ENCODE results near the gene ENOSF1.
A peak's percentile ranks its signal among the peaks of the same experiment; 100 is the strongest.

Gene ENOSF1

DNA sequence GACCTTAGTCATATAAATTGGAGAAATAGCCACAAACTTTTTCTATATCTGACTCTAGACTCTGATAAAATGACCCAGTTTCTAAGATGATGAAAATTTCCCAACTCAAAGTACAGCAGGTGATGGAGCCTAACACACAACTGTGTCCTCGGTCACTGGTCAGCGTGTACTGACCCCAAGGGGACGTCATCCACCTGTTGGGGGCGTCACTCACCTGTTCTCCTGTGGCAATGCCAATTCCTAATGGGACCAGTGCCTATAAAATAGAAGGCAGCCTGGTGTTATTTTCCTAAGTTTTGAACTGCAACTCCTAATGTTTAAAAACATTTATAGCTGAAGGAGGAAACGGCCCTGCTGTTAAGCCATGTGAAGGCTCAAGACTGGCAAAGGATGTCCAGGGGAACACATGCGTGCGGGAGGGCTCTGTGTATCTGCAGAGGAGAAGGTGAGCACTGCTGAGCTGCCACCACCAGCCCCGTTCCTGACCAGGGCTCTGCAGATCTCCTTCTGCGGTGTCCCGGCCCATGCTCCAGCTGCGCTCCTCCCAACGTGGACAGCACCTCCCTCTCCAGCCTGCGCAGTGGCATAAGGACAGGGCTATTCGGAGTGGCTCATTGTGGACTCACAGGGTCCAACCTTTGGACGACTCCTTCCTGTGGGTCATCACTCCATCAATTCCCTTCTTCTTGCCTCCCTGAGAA is 33.8 kb downstream of the ENOSF1 start:
- in situ Hi-C loops (cut with HindIII; ENCODE audit: low pct_ligation_motif_present, low pct_unique_long_range_greater_than_20kb, low sequenced_read_pairs) = no loop called here
- DNase-seq = no peak

DNA sequence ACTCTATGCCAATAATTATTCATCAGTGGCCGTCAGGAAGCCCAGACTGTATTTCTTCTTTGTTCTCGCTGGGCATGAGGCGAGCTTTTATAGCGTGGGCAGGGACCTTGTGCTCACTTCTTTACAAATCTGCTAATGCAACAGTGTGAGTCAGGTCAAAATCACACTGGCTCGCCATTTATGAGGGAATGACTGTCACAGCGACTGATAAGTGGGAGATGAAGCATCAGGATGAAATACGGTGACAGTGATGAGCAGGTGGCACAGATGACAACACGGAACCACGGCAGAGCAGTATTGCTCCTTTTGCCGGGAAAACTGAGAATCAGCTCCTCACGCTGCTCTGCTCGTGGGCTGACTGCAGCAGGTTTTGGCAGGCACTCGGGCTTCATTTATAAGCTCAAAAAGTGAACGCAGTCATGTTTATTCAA is 34.5 kb downstream of the ENOSF1 start:
- DNase-seq = no peak
- in situ Hi-C loops (cut with HindIII; ENCODE audit: low pct_ligation_motif_present, low pct_unique_long_range_greater_than_20kb, low sequenced_read_pairs) = no loop called here

DNA sequence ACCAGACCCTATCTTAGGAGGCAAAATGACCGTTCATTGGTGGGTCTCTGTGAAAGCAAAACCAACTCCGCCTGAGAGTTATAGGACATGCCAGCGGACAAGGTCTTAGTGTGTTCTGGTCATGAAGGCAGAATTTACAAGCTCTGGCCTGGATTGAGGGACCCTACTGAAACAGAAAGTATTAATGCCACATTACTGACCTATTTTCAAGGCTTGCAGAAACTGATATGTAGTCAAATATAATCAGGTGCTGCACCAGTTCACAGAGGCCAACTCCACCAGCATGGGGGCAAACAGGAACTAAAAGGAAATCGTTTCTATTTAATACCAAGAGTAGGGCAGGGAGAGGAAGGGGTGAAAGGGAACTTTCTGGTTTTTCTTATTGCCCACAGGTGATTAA is 35.3 kb downstream of the ENOSF1 start:
- in situ Hi-C loops (cut with HindIII; ENCODE audit: low pct_ligation_motif_present, low pct_unique_long_range_greater_than_20kb, low sequenced_read_pairs) = no loop called here
- DNase-seq = no peak

DNA sequence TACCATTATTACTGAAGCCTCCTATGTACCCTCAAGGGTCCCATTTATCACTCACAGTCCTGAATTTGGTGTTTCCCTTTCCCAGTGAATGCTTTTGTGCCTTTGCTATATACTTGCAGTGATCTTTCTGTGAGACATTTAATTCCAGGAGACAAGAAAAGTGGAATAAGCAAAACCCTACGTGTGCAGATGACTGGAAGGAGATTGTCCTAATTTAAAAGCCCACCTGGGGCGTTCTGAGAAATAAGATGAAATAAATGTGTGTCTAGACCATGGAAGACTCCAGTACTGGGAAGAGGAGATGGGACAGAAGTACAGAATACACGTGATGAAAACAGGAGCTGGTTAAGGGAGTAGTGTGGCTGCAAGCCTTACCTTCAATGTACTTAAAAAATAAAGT is 35.7 kb downstream of the ENOSF1 start:
- DNase-seq = no peak
- in situ Hi-C loops (cut with HindIII; ENCODE audit: low pct_ligation_motif_present, low pct_unique_long_range_greater_than_20kb, low sequenced_read_pairs) = no loop called here

DNA sequence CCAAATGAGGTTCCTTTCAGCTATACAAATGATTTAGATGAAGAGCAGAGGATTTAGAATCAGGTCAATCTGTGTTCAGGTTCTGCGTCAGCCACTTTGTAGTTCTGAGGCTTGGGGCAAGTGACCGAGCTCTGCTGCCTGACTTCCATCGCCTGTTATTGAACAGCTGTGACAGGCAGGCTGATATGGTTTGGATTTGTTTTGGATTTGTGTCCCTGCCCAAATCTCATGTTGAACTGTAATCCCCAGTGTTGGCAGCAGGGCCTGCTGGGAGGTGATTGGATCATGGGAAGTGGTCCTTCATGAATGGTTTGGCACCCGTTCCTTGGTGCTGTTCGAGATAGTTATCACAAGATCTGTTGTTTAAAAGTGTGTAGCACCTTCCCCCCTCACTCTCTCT is 36.4 kb downstream of the ENOSF1 start:
- DNase-seq = no peak
- in situ Hi-C loops (cut with HindIII; ENCODE audit: low pct_ligation_motif_present, low pct_unique_long_range_greater_than_20kb, low sequenced_read_pairs) = no loop called here

DNA sequence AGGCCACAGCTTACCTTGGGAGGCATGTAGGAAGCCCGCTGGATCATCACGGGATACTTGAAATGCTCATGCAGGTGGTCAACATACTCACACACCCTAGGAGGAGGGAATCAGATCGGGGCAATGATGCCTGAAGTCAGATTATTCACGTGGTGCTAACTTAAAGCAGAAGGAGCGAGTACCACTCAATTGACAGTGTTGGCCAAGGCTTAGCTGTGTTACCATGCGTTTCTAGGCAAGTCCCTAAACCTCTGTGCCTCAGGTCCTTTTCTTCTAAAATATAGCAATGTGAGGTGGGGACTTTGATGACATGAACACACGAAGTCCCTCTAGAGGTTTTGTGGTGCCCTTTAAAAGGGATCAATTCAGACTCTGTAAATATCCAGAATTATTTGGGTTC is 37.1 kb downstream of the ENOSF1 start:
- no peak for DNase-seq
- in situ Hi-C loops (cut with HindIII; ENCODE audit: low pct_ligation_motif_present, low pct_unique_long_range_greater_than_20kb, low sequenced_read_pairs) = no loop called here

DNA sequence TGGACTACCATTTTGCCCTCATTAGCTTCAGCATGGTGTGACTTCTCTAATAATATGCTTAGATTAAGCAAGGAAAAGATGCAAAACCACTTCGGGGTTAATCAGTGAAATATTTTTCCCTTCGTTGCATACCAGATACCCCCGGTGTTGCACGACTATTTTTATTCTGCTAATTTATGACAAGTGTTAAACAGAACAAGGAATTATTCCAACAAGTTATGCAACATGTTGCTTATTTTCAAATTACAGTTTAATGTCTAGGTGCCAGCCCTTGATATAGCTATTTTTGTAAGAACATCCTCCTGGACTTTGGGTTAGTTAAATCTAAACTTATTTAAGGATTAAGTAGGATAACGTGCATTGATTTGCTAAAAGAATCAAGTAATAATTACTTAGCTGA is 38.7 kb downstream of the ENOSF1 start:
- in situ Hi-C loops (cut with HindIII; ENCODE audit: low pct_ligation_motif_present, low pct_unique_long_range_greater_than_20kb, low sequenced_read_pairs) = no loop called here
- DNase-seq = no peak

DNA sequence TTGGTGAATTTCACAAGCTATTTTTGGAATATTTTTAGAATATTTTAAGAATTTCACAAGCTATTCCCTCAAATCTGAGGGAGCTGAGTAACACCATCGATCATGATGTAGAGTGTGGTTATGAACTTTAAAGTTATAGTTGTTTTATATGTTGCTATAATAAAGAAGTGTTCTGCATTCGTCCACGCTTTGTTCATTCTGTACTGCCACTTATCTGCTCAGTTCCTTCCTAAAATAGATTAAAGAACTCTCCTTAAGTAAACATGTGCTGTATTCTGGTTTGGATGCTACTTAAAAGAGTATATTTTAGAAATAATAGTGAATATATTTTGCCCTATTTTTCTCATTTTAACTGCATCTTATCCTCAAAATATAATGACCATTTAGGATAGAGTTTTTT is 39.1 kb downstream of the ENOSF1 start:
- DNase-seq = no peak
- in situ Hi-C loops (cut with HindIII; ENCODE audit: low pct_ligation_motif_present, low pct_unique_long_range_greater_than_20kb, low sequenced_read_pairs) = no loop called here

DNA sequence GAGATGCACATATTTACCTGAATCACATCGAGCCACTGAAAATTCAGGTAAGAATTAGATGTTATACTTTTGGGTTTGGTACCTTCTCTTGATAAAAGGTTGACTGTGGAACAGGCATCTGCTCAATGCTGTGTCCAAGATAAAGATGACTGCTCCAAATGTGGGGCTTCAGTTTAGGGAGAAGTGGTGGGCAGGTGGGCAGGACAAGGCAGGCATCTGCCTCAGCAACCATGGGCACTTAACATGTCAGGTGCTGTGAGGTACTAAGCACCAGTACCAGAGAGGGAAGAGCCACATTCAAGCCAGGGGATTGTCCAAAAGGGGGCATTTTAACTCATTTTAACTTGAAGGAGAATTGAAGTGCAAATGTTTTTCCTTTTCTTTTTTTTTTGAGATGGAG is 41.0 kb downstream of the ENOSF1 start:
- in situ Hi-C loops (cut with HindIII; ENCODE audit: low pct_ligation_motif_present, low pct_unique_long_range_greater_than_20kb, low sequenced_read_pairs) = no loop called here
- DNase-seq = no peak

DNA sequence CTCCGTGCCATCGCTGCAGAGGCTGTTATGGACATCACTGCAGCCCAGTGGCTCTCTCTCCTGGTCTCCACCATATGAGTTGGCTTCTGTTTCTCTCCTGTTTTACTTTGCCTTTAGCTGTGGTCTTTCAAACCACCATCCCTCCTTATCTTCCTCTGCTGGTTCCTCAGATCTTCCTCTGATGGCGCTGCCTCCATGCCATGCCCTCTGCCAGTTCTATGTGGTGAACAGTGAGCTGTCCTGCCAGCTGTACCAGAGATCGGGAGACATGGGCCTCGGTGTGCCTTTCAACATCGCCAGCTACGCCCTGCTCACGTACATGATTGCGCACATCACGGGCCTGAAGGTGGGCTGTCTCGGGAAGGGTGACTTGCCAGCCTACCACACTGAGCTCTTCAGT is 41.9 kb downstream of the ENOSF1 start:
- DNase-seq = no peak
- in situ Hi-C loops (cut with HindIII; ENCODE audit: low pct_ligation_motif_present, low pct_unique_long_range_greater_than_20kb, low sequenced_read_pairs) = no loop called here

DNA sequence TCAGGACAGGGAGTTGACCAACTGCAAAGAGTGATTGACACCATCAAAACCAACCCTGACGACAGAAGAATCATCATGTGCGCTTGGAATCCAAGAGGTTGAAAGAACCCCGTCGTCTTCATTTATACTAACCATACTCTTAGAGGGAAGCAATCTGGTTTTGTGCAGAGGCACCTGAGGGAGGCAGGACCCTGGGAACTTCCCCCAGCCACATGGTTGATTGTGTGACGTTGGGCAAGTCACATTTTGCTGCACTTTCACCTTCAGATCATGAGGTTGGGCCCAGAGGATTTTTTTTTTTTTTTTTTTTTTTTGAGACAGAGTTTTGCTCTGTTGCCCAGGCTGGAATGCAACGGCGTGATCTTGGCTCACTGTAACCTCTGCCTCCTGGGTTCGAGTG is 43.4 kb downstream of the ENOSF1 start:
- DNase-seq = no peak
- in situ Hi-C loops (cut with HindIII; ENCODE audit: low pct_ligation_motif_present, low pct_unique_long_range_greater_than_20kb, low sequenced_read_pairs) = no loop called here

DNA sequence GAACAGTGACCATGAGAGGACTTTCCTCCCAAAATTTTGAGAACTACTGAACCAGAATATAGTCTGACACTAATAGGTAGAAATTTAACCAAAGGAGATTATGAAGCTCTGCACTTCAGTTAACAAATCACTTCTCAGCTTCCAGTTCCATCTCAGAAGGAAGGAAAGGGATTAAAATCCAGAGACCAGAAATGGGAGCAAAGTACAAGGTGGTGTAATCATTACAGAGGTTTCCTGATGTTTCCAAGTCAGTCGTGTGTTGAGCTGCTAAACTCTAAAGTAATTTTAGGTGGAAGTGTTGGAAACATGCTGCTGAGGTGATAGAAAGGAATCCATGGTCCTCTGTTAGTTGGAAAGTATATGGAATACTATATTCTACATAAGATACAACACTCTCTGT is 44.2 kb downstream of the ENOSF1 start:
- in situ Hi-C loops (cut with HindIII; ENCODE audit: low pct_ligation_motif_present, low pct_unique_long_range_greater_than_20kb, low sequenced_read_pairs) = no loop called here
- DNase-seq = no peak

DNA sequence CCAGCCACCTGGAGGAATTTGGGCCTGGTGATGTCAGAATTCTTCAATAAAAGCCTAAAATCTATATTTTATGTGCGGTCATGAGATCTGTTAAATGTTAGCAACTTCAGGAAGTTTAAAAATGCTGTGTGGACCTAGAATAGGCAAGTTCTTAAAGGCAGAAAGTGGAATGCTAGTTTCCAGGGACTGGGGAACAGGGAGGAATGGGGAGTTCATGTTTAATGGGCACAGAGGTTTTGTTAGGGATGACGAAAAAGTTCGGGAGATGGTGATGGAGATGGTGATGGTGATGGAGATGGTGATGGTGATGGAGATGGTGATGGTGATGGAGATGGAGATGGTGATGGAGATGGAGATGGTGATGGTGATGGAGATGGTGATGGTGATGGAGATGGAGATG is 45.8 kb downstream of the ENOSF1 start:
- in situ Hi-C loops (cut with HindIII; ENCODE audit: low pct_ligation_motif_present, low pct_unique_long_range_greater_than_20kb, low sequenced_read_pairs) = no loop called here
- DNase-seq = no peak

DNA sequence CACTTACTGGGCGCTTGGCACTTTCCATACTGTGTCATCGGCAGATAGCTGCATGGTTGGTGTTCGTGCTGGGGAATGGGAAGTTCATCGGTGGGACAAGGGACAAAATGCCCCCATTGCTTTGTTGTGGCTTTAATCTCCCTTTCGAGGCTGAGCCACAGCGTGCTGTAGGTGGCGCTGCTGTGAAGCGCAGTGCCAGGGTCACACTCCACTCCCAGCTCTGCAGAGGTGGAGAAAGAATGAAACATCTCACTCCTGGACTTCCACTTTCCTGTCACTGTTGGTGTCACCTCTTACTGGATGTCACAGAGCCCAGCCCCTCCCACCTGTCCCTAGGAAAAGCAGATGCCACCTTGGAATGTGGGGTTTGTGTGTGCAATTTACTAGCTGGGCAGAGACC is 46.3 kb downstream of the ENOSF1 start:
- no peak for DNase-seq
- in situ Hi-C loops (cut with HindIII; ENCODE audit: low pct_ligation_motif_present, low pct_unique_long_range_greater_than_20kb, low sequenced_read_pairs) = no loop called here

DNA sequence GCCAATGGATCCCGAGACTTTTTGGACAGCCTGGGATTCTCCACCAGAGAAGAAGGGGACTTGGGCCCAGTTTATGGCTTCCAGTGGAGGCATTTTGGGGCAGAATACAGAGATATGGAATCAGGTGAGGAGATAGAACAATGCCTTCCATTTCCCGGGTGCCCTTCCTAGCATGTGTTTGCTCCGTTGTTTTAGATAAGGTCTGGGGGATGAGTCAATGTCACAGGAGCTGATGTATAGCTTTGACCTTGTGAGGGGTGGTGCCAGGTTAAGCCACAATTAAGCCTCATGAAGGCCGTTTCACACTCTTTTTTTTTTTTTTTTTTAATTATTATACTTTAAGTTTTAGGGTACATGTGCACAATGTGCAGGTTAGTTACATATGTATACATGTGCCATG is 50.2 kb downstream of the ENOSF1 start:
- DNase-seq = no peak
- in situ Hi-C loops (cut with HindIII; ENCODE audit: low pct_ligation_motif_present, low pct_unique_long_range_greater_than_20kb, low sequenced_read_pairs) = no loop called here

DNA sequence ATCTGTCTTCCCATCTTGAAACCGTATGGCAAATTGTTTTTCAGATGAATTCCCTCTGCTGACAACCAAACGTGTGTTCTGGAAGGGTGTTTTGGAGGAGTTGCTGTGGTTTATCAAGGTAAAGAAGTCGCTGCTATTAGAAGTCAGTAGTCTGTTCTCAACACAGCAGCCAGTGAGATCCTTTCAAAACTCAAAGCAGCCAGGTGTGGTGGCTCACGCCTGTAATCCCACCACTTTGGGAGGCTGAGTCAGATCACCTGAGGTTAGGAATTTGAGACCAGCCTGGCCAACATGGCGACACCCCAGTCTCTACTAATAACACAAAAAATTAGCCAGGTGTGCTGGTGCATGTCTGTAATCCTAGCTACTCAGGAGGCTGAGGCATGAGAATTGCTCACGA is 52.8 kb downstream of the ENOSF1 start:
- in situ Hi-C loops (cut with HindIII; ENCODE audit: low pct_ligation_motif_present, low pct_unique_long_range_greater_than_20kb, low sequenced_read_pairs) = no loop called here
- no peak for DNase-seq

DNA sequence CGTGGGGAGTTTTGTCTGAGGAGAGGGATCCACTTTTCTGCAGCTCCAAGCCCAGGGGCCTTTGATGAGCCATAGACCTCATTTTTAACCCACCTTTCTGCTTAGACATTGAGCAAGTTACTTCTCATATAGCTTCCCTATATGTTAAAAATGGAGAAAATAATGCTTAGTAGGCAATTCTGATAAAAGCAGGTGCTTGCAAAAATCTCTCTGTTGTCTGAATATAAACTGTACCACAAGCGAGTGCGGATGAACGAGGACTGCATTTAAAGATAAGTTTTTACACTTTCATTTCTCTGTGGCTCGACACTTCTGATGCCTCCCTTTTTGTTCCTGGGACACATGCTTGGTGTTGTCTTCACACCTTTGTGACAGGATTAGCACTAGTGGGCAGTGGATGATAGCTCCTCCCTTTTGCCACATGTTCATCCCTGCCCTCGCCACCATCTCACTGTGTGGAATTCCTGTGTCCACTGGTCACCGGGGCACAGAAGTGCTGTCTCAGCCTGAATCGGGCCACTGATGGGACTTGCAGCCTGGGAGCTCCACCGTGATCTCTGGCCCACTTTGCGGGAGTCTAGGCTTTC is 53.4 kb downstream of the ENOSF1 start:
- in situ Hi-C loops (cut with HindIII; ENCODE audit: low pct_ligation_motif_present, low pct_unique_long_range_greater_than_20kb, low sequenced_read_pairs) = no loop called here

DNA sequence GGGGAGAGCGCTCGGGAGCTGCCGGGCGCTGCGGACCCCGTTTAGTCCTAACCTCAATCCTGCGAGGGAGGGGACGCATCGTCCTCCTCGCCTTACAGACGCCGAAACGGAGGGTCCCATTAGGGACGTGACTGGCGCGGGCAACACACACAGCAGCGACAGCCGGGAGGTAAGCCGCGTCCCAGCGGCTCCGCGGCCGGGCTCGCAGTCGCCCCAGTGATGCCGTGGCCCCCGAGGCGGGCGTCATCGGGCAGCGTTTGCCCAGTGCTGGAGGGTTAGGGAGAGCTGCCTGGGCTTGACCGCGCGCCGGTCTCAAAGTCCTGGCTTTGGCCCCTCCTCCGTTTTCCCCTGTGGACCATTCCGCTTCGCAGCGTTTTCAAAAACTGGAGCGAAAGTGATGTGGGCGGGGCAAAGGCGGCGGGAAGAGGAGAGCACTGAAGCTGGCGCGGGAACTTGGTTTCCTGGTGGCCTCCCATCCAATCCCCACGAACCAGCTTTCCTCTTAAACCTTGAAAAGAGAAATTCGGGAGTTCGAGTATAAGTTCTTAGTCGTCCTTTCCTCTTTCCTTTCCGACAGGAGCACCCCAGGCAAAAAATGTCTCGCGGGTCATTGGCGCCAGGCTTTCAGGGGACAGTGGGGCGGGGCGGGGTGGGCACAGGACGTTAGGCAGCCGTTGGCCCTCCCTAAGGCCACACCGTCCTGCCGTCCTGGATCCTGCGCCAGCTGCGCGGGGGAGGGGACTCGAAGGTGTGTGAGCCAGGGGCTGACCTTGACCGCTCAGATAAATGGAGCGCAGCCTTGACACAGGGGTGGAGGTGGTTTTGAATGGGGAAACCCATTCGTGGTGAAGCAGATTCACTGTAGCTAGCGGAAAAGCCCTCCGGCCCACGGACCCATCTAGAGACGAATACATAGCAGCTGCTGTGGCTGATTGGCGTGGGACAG is 54.2 kb downstream of the ENOSF1 start:
- in situ Hi-C loops (cut with HindIII; ENCODE audit: low pct_ligation_motif_present, low pct_unique_long_range_greater_than_20kb, low sequenced_read_pairs) = no loop called here
- DNase-seq = peak; percentile 92

More for the DNA sequence above, 53.4 kb downstream of the ENOSF1 start:
- no peak for DNase-seq

DNA sequence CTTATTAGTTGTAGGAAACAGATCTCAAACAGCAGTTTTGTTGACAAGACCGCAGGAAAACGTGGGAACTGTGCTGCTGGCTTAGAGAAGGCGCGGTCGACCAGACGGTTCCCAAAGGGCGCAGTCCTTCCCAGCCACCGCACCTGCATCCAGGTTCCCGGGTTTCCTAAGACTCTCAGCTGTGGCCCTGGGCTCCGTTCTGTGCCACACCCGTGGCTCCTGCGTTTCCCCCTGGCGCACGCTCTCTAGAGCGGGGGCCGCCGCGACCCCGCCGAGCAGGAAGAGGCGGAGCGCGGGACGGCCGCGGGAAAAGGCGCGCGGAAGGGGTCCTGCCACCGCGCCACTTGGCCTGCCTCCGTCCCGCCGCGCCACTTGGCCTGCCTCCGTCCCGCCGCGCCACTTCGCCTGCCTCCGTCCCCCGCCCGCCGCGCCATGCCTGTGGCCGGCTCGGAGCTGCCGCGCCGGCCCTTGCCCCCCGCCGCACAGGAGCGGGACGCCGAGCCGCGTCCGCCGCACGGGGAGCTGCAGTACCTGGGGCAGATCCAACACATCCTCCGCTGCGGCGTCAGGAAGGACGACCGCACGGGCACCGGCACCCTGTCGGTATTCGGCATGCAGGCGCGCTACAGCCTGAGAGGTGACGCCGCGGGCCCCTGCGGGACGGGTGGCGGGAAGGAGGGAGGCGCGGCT is 55.0 kb downstream of the ENOSF1 start, which contains the start of gene TYMS:
TSS of gene TYMS (plus strand) at position 343 of the 690 bp plus-strand sequence. CDS start at position 433, 90 bp downstream.
- peak; percentile 60 for DNase-seq
- in situ Hi-C loops (cut with HindIII; ENCODE audit: low pct_ligation_motif_present, low pct_unique_long_range_greater_than_20kb, low sequenced_read_pairs) = no loop called here
